GM18867 (cell line): ENCODE measurements around the gene ADAMTSL1.

Experiments
- ATAC-seq: cut with Tn5 transposase; IDR thresholded peaks from one replicate; pipeline ENCODE4 v1.9.1; 2021; ENCODE audit warnings: mild to moderate bottlenecking, moderate library complexity; ENCODE audit not compliant: unreplicated experiment

Gene ADAMTSL1

DNA sequence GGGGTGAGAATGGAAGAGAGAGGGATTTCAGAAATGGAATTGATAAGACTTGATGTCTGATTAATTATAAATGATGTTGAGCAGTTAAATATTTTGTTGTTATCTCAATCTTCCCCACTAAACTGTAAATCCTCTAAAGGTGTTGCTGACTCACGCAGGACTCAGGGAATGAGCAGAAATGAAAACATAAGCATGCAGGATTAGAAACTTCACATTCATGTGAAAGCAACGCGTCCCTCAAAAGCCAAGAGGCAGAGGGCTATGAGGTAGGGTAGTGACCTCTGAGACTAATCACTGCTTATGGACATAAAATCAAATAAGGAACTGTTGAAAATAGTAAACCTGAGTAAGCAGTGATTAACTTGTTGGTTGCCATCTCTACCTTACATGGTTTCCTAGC lies 21.1 kb downstream of the ADAMTSL1 start:
- ATAC-seq = no peak

GRCh38 chr9:18496256-18497000 lies 22.5 kb downstream of the ADAMTSL1 start:
- no peak for ATAC-seq

GRCh38 chr9:18499062-18499461 lies 25.1 kb downstream of the ADAMTSL1 start:
- no peak for ATAC-seq

DNA sequence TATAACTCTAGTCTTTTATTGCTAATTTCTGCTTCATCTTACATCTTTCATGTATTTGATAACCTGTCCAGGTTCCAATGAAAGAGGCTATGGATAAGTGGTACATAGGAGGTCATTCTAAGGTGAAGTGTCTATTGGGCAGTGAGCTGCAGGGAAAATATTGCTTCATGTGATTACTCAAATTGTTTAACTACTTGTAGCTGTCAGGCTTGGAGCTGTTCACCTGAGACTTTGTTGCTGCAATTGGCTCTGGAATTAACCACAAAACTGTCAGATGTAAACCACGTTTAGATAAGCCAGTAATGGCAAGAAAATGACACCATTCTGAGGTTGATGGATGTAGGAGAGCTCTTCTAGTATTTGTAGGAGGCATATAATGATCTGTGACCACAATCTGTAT lies 26.0 kb downstream of the ADAMTSL1 start:
- no peak for ATAC-seq

GRCh38 chr9:18500451-18500850 lies 26.5 kb downstream of the ADAMTSL1 start:
- ATAC-seq = no peak

DNA sequence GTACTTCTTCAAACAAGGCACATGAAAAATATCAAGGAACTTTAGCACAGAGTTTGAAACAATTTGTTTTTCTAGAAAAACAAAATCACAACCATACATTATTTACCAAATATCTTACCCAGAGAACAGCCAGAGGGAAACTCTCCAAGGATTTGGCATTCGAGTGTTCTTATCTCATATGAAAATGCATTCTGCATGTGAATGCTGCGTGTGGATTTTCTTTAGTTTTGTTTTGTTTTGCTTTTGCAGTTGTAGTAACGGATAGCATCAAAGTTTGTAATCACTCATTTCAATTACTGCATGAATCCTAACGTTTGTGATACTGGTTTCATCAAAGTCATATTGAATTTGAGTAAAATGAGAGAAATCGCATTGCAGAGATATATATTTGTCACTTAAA lies 28.0 kb downstream of the ADAMTSL1 start:
- no peak for ATAC-seq

DNA sequence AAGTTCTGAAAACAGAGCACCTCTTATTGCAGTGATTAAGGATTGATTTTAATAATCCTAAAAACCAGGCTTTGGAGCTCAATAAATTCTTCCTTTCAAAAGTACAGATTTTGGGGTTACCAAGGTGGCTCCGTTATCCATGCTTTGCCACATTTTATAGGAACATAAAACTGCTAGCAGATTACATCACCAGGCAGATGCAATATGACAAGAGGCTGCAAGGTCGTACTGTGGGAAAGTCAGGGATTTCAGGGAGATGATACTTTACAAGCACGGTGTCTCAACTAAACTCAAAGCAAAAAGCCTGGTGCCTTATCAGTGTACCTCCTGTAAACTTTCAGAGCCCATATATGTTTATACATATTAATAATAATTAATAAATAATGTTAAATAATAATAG lies 28.6 kb downstream of the ADAMTSL1 start:
- ATAC-seq = no peak

- ATAC-seq = no peak
Measured at GRCh38 chr9:18504707-18505106, 30.8 kb downstream of the ADAMTSL1 start.

GRCh38 chr9:18507151-18507550 lies 33.2 kb downstream of the ADAMTSL1 start:
- ATAC-seq = no peak

DNA sequence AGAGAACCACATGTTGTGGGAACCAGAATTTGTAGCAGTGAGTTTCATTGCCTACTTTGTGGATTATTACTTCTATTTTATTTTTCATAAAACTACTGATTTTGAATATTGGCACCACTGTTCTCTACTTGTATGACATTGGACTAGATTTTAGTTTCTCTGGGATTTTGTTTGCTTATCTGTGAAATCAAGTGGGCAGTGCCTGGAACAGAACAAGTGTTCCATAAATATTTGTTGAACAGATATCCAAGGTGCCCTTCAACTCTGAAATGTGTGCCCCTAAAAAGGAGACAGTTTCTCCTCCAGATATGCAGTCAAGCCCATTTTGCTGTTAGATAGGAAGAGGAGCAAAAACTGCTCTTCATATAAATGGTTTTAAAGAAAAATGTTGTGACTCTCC lies 42.6 kb downstream of the ADAMTSL1 start:
- no peak for ATAC-seq

GRCh38 chr9:18516965-18517364 lies 43.0 kb downstream of the ADAMTSL1 start:
- no peak for ATAC-seq

- no peak for ATAC-seq
Measured at GRCh38 chr9:18520416-18521047, 46.6 kb downstream of the ADAMTSL1 start.

DNA sequence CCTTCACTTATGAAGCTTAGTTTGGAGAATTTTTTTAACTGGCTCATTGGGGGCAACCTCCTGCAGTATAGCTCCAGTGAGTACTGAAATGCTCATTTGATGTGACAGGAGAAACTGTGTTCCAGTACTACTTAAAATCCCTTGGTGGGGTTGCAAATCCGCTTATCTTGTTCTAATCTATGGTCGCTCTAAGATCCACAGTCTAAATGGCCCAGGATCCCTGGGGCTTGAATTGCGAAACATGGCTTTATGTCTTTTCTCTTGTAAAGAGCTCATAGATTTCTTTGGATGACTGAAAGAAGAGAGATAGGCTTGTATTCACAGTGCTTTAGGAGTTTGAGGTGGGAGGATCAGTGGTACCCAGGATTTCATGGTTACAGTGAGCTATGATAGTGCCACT lies 52.7 kb downstream of the ADAMTSL1 start:
- ATAC-seq = no peak

- no peak for ATAC-seq
Measured at GRCh38 chr9:18531136-18532065, 57.4 kb downstream of the ADAMTSL1 start.

DNA sequence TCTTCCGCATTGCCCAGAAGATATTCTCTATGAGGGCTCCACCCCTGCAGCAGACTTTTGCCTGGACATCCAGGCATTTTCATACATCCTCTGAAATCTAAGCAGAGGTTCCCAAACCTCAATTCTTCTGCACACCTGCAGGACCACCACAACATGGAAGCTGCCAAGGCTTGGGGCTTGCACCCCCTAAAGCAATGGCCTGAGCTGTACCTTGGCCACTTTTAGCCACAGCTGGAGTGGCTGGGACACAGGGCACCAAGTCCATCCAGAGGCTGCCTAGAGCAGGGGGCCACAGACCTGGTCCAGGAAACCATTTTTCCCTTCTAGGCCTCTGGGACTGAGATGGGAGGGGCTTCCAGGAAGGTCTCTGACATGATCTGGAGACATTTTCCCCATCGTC lies 60.7 kb downstream of the ADAMTSL1 start:
- no peak for ATAC-seq

- no peak for ATAC-seq
Measured at GRCh38 chr9:18536554-18536953, 62.6 kb downstream of the ADAMTSL1 start.

GRCh38 chr9:18539203-18539693 lies 65.3 kb downstream of the ADAMTSL1 start:
- no peak for ATAC-seq

GRCh38 chr9:18542837-18543405 lies 69.0 kb downstream of the ADAMTSL1 start:
- ATAC-seq = no peak

DNA sequence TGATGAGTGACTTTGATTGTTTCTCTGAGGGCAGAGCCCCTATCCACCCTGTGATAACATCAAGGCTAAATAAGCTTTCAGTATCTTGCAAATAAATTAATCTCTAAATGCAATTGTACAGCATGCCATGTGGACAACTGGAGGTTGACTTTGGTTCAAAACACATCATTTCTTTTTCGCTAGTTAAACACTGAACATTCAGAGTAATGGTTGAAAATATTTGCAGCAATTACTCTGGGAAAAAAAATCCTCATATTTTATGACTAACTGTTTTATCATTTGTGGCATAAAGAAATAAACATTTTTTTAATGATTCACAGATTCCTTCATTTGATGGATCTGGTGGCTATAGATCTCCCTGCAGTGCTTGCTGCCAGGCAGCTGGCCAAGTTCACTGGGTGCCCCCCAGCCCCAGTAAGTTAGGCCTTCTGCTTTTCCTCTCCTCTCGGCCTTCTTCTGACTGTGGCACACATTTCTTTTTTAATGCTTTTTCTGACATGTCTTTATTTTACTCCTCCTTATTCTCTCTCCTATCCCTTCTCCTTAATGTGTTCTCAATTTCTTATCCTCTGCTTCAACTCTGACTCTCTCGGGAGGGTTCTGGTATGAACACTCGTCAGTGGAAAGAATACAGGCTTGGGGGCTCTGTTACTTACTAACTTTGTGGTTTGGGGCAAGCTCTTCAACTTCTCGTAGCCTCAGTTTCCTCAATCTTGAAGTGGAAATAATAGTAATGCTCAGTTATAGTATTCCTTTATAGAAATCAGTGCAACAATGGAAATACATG lies 69.6 kb downstream of the ADAMTSL1 start:
- ATAC-seq = no peak

DNA sequence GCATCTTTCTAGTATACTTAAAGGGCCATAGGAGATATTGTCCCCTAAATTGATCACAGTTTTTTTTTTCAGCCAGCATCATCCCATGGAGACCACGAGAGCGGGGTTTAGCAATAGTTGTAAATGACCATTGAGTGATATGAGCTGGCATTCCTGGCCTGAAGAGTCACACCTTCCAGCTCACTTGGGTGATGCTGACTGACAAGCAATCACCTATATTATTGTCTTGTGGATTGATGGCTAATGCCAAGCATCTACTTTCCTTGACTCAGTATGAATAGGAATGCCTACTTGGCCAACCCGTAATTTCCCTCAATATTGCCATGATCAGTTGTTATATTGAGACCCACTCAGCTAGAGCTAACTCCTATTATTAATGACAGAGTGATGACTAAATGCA lies 70.5 kb downstream of the ADAMTSL1 start:
- ATAC-seq = no peak
